ENCODE results near the gene R3HDM2.

Gene R3HDM2

DNA sequence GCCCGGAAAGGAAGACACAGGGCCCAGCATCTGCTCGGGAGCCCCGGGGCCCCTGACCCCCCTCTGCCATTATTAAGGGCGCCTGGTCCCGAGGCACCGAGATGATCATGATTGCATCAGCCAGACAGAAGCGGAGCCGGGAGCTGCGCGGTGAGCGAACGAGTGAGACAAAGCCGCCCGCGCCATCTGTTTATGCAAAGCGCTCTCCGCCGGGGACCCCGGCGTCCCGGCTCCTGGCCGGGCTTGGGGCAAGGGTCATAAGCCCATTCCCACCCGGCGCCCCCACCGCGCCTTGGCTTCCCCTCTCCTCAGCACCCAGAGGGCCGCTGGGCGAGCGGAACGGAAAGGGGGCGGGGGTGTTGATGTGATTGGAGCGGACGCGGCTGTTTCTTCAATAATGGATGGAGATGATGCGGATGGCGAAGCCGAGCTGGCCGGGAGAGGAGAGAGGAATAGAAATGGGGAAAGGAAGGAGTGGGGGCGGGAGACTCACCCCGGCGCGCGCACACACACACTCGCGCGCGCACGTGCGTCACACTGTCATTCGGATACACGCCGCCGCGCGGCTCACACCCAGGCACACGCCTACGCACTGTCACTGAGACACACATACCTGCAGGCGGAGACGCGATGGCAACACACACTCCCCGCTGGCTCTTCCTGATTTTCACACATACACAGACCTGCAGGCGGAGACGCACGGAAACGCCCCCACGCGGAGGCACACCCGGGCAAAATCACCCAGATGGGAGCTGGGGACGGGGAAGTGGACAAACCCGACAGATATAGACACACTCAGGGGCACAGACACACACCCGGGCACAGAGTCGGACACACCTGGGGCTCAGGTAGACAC, 190.5 kb downstream of the R3HDM2 start:
- no peak for DNase-seq (ENCODE audit: low spot score)

- DNase-seq (ENCODE audit: low spot score): no peak
Measured at GRCh38 chr12:57239587-57240065, 191.2 kb downstream of the R3HDM2 start.

DNA sequence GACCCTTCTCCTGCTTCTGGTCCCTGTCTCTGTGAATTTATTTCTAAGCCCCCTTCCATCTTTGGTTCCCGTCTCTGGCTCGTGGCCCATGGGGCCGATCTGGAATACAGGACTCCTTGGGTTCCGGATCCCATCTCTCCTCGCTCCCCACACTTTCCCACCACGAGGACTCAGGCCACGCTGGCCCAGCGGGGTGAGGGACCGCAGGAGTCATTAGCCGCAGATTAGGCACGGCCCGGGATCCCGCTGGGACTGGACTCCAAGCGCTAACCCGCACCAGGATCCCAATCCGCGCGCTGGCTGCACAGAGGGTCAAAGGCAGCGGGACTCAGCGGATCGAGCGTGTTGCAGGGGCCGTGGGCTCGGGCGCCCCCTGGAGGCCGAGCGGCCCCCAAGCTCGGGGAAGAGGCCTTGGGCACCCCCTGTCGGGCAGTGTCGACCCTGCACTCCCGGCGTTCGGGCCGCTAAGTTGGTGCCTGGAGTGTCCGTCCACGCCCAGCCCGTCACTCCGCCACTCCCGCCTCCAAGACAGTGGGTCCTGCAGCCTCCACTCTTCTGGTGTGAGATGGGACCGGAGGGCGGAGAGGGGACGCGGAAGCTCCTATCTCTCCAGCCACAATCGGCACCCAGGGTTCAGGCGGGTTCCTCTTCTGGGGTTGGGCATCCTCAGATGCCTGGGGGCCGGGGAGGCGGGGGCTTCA, 191.8 kb downstream of the R3HDM2 start:
- DNase-seq (ENCODE audit: low spot score): peak; percentile 91

- no peak for DNase-seq (ENCODE audit: low spot score)
Measured at GRCh38 chr12:57237932-57238853, 192.7 kb downstream of the R3HDM2 start.

- no peak for DNase-seq (ENCODE audit: low spot score)
Measured at GRCh38 chr12:57237596-57237931, 193.3 kb downstream of the R3HDM2 start.

DNA sequence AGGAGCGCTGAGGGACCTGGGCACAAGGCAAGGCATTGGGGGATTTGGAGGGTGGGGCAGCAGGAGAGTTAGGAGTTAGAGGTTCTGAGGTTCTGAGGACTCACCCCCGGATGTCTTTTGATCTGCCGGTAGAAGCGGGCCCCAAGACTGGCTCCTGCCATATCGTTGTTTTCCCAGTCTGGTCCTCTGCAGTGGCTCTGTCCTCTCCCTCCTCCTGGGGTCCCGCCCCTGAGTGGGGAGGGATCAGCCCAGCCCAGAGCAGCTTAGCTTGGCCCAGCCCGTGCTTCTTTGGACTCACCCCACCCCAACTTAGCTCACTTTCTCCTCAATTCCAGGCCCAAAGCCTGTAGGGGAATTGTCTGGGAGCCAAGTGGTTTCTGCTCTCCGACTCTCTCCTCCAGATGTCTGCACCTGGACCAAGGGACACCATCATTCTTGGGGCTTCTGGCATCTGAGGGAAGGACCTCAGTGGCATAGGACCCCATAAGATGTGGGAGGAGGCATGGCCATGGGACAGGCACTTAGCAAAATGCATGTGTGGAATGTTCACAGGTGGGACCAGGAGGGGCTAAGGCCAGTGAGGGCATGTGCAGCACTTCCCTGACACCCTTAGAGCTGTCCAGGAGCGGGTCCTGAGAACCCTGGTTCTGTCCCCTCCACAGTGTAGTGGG, 193.8 kb downstream of the R3HDM2 start:
- DNase-seq (ENCODE audit: low spot score): no peak

GRCh38 chr12:57236201-57236924, 194.5 kb downstream of the R3HDM2 start:
- no peak for DNase-seq (ENCODE audit: low spot score)

DNA sequence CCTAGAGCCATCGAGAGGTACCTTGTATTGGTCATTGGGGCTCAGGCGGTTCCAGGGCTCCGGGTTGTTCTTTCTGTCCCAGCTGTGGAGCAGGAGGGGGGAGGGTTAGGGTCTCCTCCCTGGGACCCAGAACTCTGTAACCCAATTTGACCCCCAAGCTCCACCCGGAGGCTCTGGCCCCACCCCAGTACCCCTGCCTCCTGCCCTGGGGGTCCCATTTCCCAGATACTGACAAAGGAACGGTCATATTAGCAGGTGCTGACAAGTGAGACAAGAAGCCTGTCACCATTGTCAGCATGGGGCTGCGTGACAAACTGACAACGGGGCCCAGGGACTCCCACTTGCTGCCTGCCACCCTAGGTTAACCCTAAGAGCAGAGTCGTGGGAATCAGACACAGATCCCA, 195.1 kb downstream of the R3HDM2 start:
- no peak for DNase-seq (ENCODE audit: low spot score)

DNA sequence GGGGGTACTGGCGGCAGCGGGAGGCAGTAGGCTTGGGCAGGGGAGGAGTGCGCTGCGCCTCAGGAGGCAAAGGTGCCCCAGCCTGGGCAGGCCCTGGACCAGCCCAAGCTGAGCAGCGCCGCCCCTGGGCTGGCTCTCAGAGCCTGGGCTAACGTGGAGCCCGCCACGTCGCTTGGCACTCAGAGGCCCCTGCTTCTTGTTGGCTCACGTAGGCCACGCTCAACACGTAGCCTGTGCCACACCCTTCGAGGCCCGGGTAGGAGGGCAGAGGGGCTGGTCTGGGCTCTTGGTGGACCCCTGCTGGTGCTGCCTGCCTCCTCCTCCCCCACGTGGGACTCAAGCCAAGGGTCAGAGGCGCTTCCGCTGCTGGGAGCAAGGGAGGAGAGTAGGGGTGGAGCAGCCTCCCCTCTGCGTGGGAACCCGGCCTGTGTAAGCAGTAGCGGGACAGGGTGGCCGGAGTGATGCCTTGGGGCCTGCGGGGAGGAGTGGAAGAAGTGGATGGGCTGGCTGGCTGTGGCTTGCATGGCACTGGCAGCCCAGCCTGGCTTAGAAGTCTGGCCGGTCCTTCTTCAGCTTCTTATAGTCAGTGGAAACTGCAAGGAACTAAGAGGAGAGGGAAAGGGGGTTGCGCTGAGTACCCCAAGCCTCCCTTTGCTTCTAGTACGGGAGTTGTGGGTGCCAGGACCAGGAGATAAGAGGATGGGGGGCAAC, 195.7 kb downstream of the R3HDM2 start:
- DNase-seq (ENCODE audit: low spot score): no peak

GRCh38 chr12:57234571-57235016, 196.2 kb downstream of the R3HDM2 start:
- no peak for DNase-seq (ENCODE audit: low spot score)

DNA sequence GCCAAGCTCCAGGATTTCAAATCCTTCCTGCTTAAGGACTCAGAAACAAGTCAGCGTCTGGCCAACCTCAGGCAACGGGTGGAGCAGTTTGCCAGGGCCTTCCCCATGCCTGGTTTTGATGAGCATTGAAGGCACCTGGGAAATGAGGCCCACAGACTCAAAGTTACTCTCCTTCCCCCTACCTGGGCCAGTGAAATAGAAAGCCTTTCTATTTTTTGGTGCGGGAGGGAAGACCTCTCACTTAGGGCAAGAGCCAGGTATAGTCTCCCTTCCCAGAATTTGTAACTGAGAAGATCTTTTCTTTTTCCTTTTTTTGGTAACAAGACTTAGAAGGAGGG, 196.6 kb downstream of the R3HDM2 start:
- DNase-seq (ENCODE audit: low spot score): no peak

DNA sequence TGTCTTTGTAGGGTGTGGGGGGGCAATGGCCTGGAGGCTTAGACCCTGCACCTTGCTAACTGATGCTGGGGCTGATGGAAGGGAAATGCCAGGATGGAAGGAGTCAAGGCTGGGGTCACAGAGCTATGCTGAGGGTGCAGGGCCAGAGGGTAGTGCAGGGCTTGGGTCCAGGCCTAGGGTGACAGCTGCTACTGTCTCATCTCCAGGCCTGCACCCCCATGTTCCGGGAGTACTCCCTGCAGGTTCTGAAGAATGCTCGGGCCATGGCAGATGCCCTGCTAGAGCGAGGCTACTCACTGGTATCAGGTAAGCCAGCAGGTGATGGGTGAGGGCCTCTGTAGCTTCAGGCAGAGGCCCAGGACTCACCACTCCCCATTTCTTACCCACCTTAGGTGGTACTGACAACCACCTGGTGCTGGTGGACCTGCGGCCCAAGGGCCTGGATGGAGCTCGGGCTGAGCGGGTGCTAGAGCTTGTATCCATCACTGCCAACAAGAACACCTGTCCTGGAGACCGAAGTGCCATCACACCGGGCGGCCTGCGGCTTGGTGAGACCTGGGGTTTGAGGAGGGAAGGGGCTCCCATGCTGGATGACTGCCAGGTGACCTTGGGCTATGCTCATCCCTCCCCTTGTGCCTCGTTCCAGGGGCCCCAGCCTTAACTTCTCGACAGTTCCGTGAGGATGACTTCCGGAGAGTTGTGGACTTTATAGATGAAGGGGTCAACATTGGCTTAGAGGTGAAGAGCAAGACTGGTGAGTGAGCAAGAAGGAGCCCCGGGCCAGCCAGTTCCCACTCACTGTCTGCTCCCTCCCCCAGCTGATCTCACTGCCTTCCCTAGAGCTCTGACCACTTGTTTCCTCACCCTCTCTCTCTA, 197.2 kb downstream of the R3HDM2 start:
- DNase-seq (ENCODE audit: low spot score): no peak

GRCh38 chr12:57232156-57232756, 198.6 kb downstream of the R3HDM2 start:
- DNase-seq (ENCODE audit: low spot score): no peak

- DNase-seq (ENCODE audit: low spot score): no peak
Measured at GRCh38 chr12:57231276-57232021, 199.4 kb downstream of the R3HDM2 start.

DNA sequence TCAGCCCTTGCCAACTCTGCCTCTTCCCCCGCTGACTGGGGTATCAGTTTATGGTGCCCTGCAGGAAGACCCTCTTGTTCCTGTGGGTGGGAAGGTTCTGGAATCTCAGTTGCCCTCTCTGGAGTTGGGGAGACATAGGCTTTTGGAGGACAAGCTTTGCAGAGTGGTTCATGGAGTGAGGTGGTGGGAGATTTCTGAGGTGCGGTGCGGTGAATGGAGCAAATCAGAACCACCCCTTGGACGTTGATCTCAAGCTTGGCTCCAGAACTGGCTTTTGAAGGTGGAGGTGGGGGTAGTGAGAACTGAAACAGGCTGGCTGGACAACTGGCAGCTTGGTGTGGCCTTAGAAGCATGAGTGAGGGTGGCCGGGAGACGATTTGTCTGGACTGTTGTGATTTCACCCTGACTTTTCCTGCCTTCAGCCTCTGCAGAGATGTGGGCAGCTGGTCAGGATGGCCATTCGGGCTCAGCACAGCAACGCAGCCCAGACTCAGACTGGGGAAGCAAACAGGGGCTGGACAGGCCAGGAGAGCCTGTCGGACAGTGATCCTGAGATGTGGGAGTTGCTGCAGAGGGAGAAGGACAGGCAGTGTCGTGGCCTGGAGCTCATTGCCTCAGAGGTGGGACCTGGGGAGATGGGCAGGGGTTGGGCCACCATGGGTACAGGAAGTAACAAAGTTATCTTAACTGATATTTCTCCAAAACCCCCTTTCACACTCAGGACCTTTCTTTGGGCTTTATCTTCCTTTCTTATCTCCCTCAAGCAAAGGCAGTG, 200.3 kb downstream of the R3HDM2 start:
- DNase-seq (ENCODE audit: low spot score): no peak

DNA sequence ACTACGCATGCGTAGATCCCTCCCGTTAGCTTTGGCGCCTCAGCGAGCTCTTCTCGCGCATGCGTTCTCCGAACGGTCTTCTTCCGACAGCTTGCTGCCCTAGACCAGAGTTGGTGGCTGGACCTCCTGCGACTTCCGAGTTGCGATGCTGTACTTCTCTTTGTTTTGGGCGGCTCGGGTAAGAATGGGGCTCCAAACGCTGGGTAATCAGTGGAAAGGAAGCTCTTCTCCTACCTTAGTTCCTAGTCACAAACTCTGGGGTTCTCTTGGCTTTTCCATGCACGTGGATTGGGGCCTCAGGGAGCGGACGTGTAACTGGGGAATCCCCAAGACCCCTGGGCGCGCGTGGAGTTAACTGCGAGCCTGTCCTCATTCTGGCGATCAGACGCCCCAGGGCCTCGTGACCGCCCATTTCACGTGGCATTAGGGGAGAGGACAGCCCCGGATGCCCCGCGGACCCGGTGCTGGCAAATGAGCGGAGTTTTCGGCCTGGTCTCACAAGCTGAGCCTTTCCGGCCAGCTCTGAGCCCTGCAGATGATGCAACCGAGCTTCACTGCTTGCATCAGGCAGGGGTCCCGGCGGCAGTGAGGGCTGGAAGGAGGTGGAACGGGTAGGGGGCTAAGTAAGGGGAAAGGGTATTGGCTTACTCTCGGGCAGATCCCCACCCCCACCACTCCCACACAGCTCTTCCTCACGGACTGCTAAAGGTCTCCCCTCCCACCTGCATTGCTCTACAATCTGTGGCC, 201.0 kb downstream of the R3HDM2 start, which contains the start of gene SHMT2:
Gene SHMT2 (plus strand): TSS at position 78 of the 747 bp plus-strand sequence. CDS start 68 bp downstream, at position 146.
- peak; percentile 92 for DNase-seq (ENCODE audit: low spot score)
